Dedifferentiated amniotic fluid mesenchymal stem cell (primary cell): ENCODE measurements around the gene KIF13A.

Experiments used
- DNase-seq: peaks from one replicate; pipeline ENCODE4 v3.0.0-alpha.2; 2016; ENCODE audit errors: extremely low spot score

The KIF13A gene

GRCh38 chr6:17724341-17724740 lies 263.1 kb downstream of the KIF13A start:
- no peak for DNase-seq

GRCh38 chr6:17721671-17722070 lies 265.8 kb downstream of the KIF13A start:
- DNase-seq, result no peak

GRCh38 chr6:17719323-17720041 lies 268.0 kb downstream of the KIF13A start:
- no peak for DNase-seq

- DNase-seq, result no peak
Observed at GRCh38 chr6:17716221-17716620, 271.2 kb downstream of the KIF13A start.

- DNase-seq, result peak; percentile 81
Observed at GRCh38 chr6:17714879-17715851, 272.3 kb downstream of the KIF13A start.

- DNase-seq, result no peak
Observed at GRCh38 chr6:17714177-17714576, 273.3 kb downstream of the KIF13A start.

GRCh38 chr6:17712576-17712975 lies 274.9 kb downstream of the KIF13A start:
- no peak for DNase-seq

- DNase-seq, result no peak
Observed at GRCh38 chr6:17710331-17710730, 277.1 kb downstream of the KIF13A start.

- DNase-seq, result no peak
Observed at GRCh38 chr6:17709476-17709875, 278.0 kb downstream of the KIF13A start.
